Endodermal cell (in vitro differentiated cells): Measurements from ENCODE around the gene SLC27A5. TPM values are rescaled to one million over a fixed set of nuclear protein-coding genes. Genes with fewer than 3 reads are reported as not detected.

Experiments used
- DNase-seq: peaks from one replicate; pipeline ENCODE4 v3.0.0-alpha.2; 2017
- H3K27ac ChIP-seq: 2 replicates; pipeline ENCODE4 v1.5.1; 2013; ENCODE audit warnings: mild to moderate bottlenecking, low read depth, low read length, moderate library complexity
- H3K27me3 ChIP-seq: 2 replicates; pipeline ENCODE4 v1.6.1; 2013; ENCODE audit warnings: mild to moderate bottlenecking, low read length, moderate library complexity; ENCODE audit not compliant: insufficient read depth, control insufficient read depth, poor library complexity, severe bottlenecking
- H3K36me3 ChIP-seq: 2 replicates; pipeline ENCODE4 v1.7.0; 2013; ENCODE audit warnings: mild to moderate bottlenecking, low read length, moderate library complexity; ENCODE audit not compliant: control insufficient read depth, insufficient read depth
- H3K4me1 ChIP-seq: one replicate; pipeline ENCODE4 v1.7.0; 2013; ENCODE audit warnings: low read length; ENCODE audit not compliant: control insufficient read depth, insufficient read depth
- H3K4me3 ChIP-seq: 2 replicates; pipeline ENCODE4 v1.5.1; 2013; ENCODE audit warnings: mild to moderate bottlenecking, low read length, moderate library complexity
- H3K9ac ChIP-seq: 2 replicates; pipeline ENCODE4 v1.6.1; 2013; ENCODE audit warnings: mild to moderate bottlenecking, low read length, moderate library complexity; ENCODE audit not compliant: poor library complexity, severe bottlenecking; ENCODE audit errors: extremely low read depth
- H3K9me3 ChIP-seq: 2 replicates; pipeline ENCODE4 v1.6.1; 2013; ENCODE audit warnings: mild to moderate bottlenecking, low read length, moderate library complexity; ENCODE audit not compliant: control insufficient read depth
- H3K27ac Mint-ChIP-seq: 2 replicates; pipeline ENCODE4 v1.8.0; 2020; ENCODE audit warnings: mixed read lengths
- H3K27me3 Mint-ChIP-seq: 2 replicates; pipeline ENCODE4 v1.8.0; 2021; ENCODE audit warnings: mild to moderate bottlenecking, mixed read lengths; ENCODE audit not compliant: insufficient read depth
- H3K36me3 Mint-ChIP-seq: 2 replicates; pipeline ENCODE4 v1.8.0; 2020; ENCODE audit warnings: low read depth, mixed read lengths
- H3K4me1 Mint-ChIP-seq: 2 replicates; pipeline ENCODE4 v1.8.0; 2020; ENCODE audit warnings: mixed read lengths
- H3K4me3 Mint-ChIP-seq: 2 replicates; pipeline ENCODE4 v1.8.0; 2020; ENCODE audit warnings: mild to moderate bottlenecking, moderate library complexity, mixed read lengths
- H3K9me3 Mint-ChIP-seq: 2 replicates; pipeline ENCODE4 v1.8.0; 2020; ENCODE audit warnings: mild to moderate bottlenecking, mixed read lengths
- CTCF ChIP-seq: fragments of 200-600 bp; sonication (generic); conservative IDR thresholded peaks from 2 replicates; pipeline ENCODE4 v1.5.0; 2021; ENCODE audit warnings: antibody characterized with exemption, mild to moderate bottlenecking
- WGBS, 2 experiments: methylation state at CpG; one replicate each; pipeline versions ENCODE4 v1.1.5 to v1.1.7; 2013; ENCODE audit warnings: missing lambda C conversion rate in 2 of 2, mixed read lengths in 1 of 2; ENCODE audit not compliant: insufficient coverage in 1 of 2, insufficient read length in 1 of 2; 5-methylcytosine and 5-hydroxymethylcytosine counted together
- total RNA-seq, 2 donors: library from RNA; stranded (reverse); fragmentation: NEBNext Ultra II Directional in 1 of 2; extraction: Animal tissue kit (Norgen Biotek cat#: 25700) in 1 of 2; gene quantifications; 2 replicates in 1 of 2; 3 replicates in 1 of 2; pipeline ENCODE4 v1.2.1, GENCODE V29; 2021

The SLC27A5 gene
- total RNA-seq, 2 donors from 2014 or later = 13.6 to 15.3 TPM

- Mint-ChIP-seq H3K27ac (peak overlapping the region; percentile 48), H3K9me3 (no peaks in the 10 kb centered on the region), H3K36me3 (peaks cover 60% of the 10 kb centered on the region), H3K4me1 (peaks cover 13% of the 10 kb centered on the region), H3K4me3 (peak overlapping the region; percentile 98), H3K27me3 (peaks cover 12% of the 10 kb centered on the region)
- no peak for DNase-seq
- no peaks in the 10 kb centered on the region for H3K9me3 ChIP-seq
- H3K4me1 ChIP-seq = peaks cover 4% of the 10 kb centered on the region
- H3K27me3 ChIP-seq = peaks cover 2% of the 10 kb centered on the region
- H3K4me3 ChIP-seq = peak overlapping the region; percentile 100
- TF ChIP-seq CTCF = no peak
- no peak overlapping the region for H3K27ac ChIP-seq
- 94 to 96% methylated on average over 18 of the region's 18 CpGs for WGBS, 2 experiments
- H3K36me3 ChIP-seq = peaks cover 74% of the 10 kb centered on the region
- H3K9ac ChIP-seq = no peak overlapping the region
Measured at GRCh38 chr19:58547323-58548312, 35.8 kb upstream of the SLC27A5 start.

- TF ChIP-seq CTCF = no peak
- no peak overlapping the region for H3K27ac ChIP-seq
- 56 to 61% methylated on average over 1 of the region's 1 CpG for WGBS, 2 experiments
Measured at GRCh38 chr19:58546019-58546530, 34.3 kb upstream of the SLC27A5 start.

GRCh38 chr19:58545286-58546018 lies 33.7 kb upstream of the SLC27A5 start:
- 12 to 13% methylated on average over 18 to 21 of the region's 21 CpGs for WGBS, 2 experiments
- DNase-seq = peak; percentile 52
- Histone ChIP-seq H3K36me3 (peaks cover 53% of the 10 kb centered on the region), H3K27ac (no peak overlapping the region), H3K4me3 (peak overlapping the region; percentile 100), H3K4me1 (peaks cover 4% of the 10 kb centered on the region), H3K9me3 (no peaks in the 10 kb centered on the region), H3K9ac (peak overlapping the region; percentile 87), H3K27me3 (peaks cover 21% of the 10 kb centered on the region)
- H3K27me3 Mint-ChIP-seq = peaks cover 25% of the 10 kb centered on the region
- peaks cover 13% of the 10 kb centered on the region for H3K4me1 Mint-ChIP-seq
- H3K4me3 Mint-ChIP-seq = peak overlapping the region; percentile 98
- no peaks in the 10 kb centered on the region for H3K9me3 Mint-ChIP-seq
- TF ChIP-seq CTCF = no peak
- peaks cover 49% of the 10 kb centered on the region for H3K36me3 Mint-ChIP-seq
- peak overlapping the region; percentile 89 for H3K27ac Mint-ChIP-seq

More at GRCh38 chr19:58546019-58546530, 34.3 kb upstream of the SLC27A5 start:
- peaks cover 13% of the 10 kb centered on the region for H3K4me1 Mint-ChIP-seq
- peaks cover 4% of the 10 kb centered on the region for H3K4me1 ChIP-seq
- H3K9me3 ChIP-seq = no peaks in the 10 kb centered on the region
- H3K4me3 ChIP-seq = peak overlapping the region; percentile 100
- peak overlapping the region; percentile 89 for H3K27ac Mint-ChIP-seq
- peaks cover 23% of the 10 kb centered on the region for H3K27me3 Mint-ChIP-seq
- H3K27me3 ChIP-seq = peaks cover 17% of the 10 kb centered on the region
- H3K9ac ChIP-seq = peak overlapping the region; percentile 87
- H3K9me3 Mint-ChIP-seq = no peaks in the 10 kb centered on the region
- H3K4me3 Mint-ChIP-seq = peak overlapping the region; percentile 98
- peak; percentile 50 for DNase-seq
- H3K36me3 Mint-ChIP-seq = peaks cover 51% of the 10 kb centered on the region
- H3K36me3 ChIP-seq = peaks cover 59% of the 10 kb centered on the region
